Activated CD4-positive, alpha-beta T cell treated with anti-CD3 and anti-CD28 coated beads for 1 hour (primary cell): ENCODE results near the gene U2SURP.
"Not testable (repeated sequence)": the region's sequence is repeated elsewhere in the genome, so short reads cannot be mapped to it uniquely, and the experiment has no call there.

Experiments
- DNase-seq: peaks from one replicate; pipeline ENCODE4 v3.0.0-alpha.2; 2020

U2SURP gene

DNA sequence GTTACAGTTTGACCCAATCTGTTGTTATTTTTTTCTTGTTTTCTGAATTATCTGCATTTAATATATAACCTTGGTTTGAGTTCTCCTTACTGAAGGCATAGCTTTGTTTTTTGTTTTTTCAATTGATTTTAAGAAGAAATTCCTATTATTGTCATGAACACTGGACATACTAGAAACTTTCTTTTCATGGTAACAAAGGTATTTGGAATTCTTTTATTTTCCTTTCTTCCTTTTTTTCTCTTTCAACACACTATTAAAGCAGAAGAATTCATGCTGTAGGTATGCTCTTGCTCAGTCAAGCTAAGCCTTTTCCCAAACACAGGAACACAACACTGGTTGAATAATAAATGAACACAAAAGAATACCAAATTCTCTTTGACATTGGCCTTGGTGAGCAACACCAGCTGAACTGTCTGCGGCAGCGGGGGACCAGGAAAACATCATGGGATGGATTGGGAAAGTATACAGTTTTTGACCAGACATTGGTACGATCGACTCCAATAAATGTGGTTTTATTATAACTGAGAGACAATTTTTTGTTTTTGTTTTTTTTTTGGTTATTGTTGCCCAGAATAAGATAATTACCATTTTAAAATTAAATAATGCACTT, 23.1 kb downstream of the U2SURP start:
- DNase-seq: no peak

GRCh38 chr3:143031327-143031726, 30.0 kb downstream of the U2SURP start:
- no peak for DNase-seq

DNA sequence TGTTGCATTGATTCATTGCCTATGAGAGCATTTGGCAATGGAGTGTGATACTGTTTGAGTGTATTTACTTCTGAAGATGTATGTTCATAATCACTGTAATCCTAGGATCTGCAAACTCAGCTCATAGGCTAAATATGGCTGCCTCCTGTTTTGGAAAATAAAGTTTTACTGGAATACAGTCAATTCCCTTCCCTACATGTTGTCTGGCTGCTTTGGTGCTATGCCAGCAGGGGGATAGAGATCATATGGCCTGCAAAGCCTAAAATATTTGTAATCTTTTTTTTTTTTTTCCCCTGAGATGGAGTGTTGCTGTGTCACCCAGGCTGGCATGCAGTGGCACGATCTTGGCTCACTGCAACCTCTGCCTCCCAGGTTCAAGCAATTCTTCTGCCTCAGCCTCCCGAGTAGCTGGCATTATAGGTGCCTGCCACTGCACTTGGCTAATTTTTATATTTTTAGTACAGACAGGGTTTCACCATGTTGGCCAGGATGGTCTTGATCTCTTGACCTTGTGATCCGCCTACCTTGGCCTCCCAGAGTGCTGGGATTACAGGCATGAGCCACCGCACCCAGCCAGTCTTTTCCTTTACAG, 30.5 kb downstream of the U2SURP start:
- not testable (repeated sequence) for DNase-seq

DNA sequence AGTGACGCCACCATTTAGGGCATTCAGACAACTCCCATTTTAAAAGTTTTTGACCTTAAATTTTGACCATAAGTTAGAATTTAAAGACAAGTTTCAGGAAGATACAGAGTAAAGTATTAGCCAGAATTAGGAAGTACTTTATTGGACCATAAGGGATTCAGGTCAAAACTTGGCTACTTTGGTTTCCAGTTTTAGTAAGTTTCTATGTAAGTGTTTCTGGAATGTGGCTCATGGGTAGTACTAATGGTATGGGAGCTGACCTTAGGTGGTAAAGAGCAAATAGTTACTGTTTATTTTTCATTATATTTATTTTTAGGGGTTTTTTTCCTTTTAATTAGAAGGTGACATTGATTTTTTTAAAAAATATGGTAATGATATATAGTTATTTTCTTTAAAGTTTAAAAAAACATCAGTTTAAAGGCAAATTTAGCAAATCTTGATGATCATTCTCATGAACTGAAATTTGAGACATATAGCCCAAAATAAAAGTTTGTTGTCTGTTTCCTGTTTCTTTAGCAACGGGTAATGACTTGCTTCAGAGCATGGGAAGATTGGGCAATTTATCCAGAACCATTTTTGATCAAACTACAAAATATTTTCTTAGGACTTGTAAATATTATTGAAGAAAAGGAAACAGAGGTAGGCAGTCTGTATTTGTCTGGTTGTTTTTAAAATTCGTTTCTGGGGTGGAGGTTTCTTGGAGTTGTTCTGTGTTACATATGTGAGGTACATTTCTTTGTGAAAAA, 34.3 kb downstream of the U2SURP start:
- DNase-seq: no peak

GRCh38 chr3:143036557-143036956, 35.2 kb downstream of the U2SURP start:
- DNase-seq: no peak

GRCh38 chr3:143037867-143038266, 36.5 kb downstream of the U2SURP start:
- DNase-seq: no peak

GRCh38 chr3:143040261-143040879, 39.0 kb downstream of the U2SURP start:
- DNase-seq: no peak

GRCh38 chr3:143041903-143042302, 40.5 kb downstream of the U2SURP start:
- DNase-seq: no peak

GRCh38 chr3:143045639-143046038, 44.3 kb downstream of the U2SURP start:
- DNase-seq: no peak

GRCh38 chr3:143046075-143046474, 44.7 kb downstream of the U2SURP start:
- not testable (repeated sequence) for DNase-seq

DNA sequence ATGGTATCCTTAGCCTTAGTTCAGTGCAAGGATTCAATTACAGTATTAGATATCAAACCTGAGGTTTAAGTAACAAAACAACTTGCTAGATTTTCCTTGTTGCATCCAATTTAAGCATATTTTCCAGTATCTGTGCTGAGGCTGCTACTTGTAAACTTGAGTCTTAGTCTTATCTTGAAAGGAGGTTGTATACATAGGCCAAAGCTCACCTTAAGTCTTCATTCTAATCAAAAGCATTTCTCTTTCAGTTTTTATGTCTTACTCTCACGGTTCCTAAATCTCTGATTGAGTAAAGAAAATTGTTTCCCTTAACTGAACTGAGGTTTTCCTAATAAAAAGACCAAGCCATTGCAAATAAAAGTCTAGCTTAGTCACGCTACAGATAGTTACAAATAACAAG, 52.6 kb downstream of the U2SURP start:
- no peak for DNase-seq

DNA sequence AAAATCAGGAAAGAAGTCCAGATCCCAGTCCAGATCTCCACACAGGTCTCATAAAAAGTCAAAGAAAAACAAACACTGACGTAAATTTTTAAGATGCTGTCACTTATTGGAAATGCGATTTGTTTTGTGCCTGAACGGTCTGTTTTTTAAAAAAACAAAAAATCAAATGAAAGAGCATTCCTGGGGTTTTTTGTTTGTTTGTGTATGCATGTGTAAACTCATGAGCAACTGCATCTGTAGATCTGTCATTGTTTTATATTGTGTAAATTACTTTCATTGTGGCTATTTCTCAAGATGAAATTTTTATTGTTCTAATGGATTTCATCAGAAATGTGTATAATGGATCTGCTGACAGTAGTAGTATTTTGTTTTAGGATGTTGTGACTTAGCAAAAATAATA, 55.0 kb downstream of the U2SURP start:
- DNase-seq: no peak

DNA sequence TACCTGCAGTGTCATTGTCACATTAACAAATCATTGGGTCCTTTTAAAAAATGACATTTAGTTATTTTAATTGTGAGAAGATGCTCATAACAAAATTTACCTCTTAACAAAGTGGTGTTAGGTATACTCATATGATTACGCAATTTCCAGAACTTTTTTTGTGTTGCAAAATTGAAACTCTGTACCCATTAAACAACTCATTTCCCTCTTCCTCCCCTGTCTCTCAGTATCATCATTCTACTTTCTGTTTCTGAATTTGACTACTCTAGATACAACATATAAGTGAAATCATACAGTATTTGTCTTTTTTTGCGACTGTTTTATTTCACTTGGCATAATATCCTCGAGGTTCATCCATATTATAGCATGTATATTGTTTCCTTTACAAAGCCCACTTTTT, 59.5 kb downstream of the U2SURP start:
- no peak for DNase-seq

DNA sequence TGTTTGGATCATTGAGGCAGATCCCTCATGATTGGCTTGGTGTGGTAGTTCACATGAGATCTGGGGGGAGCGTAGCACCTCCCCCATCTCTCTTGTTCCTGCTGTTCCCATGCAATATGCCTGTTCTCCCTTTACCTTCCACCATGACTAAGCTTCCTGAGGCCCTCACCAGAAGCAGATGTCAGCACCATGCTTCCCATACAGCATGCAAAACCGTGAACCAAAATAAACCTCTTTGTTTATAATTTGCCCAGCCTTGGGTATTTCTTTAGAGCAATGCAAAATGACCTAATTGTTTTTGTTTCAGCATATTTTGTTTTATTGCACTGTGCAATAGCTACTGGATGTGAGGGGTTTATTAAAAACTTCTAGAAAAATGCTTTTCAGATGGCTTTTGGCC, 61.6 kb downstream of the U2SURP start:
- no peak for DNase-seq

- no peak for DNase-seq
Measured at GRCh38 chr3:143064777-143065176, 63.4 kb downstream of the U2SURP start.

- DNase-seq: no peak
Measured at GRCh38 chr3:143065364-143065763, 64.0 kb downstream of the U2SURP start.

DNA sequence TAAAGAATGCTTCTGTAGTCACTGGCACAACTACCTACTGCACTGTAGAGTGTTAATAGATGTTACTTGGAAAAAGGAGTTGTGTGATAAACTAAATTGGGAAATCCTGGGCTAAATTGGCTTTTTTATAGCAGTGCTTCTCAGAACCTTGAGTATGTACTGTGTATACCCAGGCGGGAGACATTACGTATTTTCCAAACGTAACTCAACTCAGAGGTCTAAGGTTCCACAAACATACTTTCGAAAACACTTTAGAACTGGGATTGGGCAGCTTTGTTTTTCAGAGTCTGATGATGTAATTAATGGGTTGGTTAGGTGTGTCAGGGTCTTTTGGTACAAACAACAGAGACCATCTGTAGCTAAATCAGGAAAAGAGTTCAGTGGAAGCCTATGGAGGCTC, 64.7 kb downstream of the U2SURP start:
- no peak for DNase-seq

- DNase-seq: no peak
Measured at GRCh38 chr3:143067201-143067600, 65.8 kb downstream of the U2SURP start.

DNA sequence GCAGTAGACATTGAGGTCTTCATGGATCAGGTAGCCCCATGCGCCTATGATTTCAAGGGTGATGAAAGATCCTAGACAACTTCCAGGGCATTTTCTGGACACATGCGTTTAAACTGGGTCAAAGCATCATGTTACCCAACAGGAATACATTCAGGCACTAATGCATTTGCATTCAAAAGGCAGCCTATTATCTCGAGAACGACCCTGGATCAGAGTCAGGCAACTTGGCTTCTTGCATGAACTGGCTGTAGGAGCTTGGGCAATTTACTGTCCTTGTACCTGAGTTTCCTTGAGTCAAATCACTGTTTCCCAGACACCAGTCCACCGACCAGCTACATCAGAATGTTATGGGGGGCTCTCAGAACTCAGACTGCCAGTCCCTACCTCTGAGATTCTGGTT, 66.7 kb downstream of the U2SURP start:
- no peak for DNase-seq

DNA sequence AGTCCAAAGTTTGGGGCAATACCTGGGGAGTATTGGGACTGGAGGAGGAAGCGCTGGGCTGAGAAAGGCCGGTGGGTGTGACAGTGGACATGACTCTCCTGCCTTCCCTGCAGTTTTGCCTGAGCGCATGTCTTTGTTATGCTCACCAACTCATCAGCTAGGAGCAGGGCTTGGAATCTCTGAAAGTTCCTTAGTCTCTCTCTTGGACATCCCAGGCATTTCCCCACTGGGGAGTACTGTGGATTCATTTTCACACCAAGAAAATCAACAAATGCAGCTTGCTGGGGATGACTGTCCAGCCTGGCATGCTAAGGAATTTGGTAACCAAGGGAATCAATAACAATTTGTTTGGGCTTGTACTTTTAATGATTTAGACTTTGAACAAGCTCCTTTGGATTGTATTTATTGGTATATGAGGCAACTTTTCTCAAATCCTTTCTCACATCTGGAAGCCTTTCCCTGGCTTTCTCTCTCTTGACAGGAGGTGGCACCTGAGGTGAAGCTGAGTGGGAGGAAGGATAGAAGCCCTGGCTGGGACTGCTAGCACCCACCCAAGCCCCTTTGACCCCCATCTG, 69.7 kb downstream of the U2SURP start:
- DNase-seq: no peak

GRCh38 chr3:143071776-143072175, 70.4 kb downstream of the U2SURP start:
- no peak for DNase-seq

GRCh38 chr3:143072298-143073020, 71.1 kb downstream of the U2SURP start:
- not testable (repeated sequence) for DNase-seq

DNA sequence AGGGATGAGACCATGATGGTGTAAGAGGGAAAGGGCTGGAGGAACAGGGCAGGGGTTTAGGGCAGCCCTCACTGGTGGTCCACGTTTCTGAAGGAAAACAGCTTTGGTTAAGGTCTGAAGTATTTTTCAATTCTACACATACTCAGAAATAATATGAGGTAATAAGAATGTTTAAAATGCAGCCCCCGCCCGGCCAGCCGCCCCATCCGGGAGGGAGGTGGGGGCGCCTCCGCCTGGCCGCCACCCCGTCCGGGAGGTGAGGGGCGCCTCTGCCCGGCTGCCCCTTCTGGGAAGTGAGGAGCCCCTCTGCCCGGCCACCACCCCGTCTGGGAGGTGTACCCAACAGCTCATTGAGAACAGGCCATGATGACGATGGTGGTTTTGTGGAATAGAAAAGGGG, 72.2 kb downstream of the U2SURP start:
- not testable (repeated sequence) for DNase-seq
